Measurements from ENCODE around the gene HSBP1L1. TPM values are rescaled to one million over a fixed set of nuclear protein-coding genes. Genes with fewer than 3 reads are reported as not detected.

The HSBP1L1 gene
- total and polyA plus RNA-seq, 4 experiments from 2014 or later, result 12.7 to 34.8 (median 24.5) TPM

GRCh38 chr18:79980585-79980984 is 16.1 kb downstream of the HSBP1L1 start:
- H3K27me3 Mint-ChIP-seq, result no peaks in the 10 kb centered on the region
- H3K36me3 Mint-ChIP-seq, result peaks cover 35 to 51% of the 10 kb centered on the region in 2 donors
- H3K9me3 Mint-ChIP-seq, result no peaks in the 10 kb centered on the region
- H3K27ac ChIP-seq (ENCODE audit: low read depth, low read length), result no peak overlapping the region
- H3K36me3 ChIP-seq (ENCODE audit: insufficient read depth, low read length), result peaks cover 14% of the 10 kb centered on the region
- CTCF ChIA-PET (ENCODE audit: partially characterized antibody), result no interaction called here
- H3K4me3 Mint-ChIP-seq, result no peak overlapping the region
- no peak for DNase-seq
- POLR2A ChIA-PET (ENCODE audit: partially characterized antibody), result no interaction called here
- H3K4me1 Mint-ChIP-seq, result peaks cover 46 to 74% (median 59%) of the 10 kb centered on the region in 4 donors
- H3K4me3 ChIP-seq (ENCODE audit: low read length in 2 of 2), result no peak overlapping the region
- H3K9me3 ChIP-seq (ENCODE audit: control insufficient read depth in 1 of 2, low read length in 2 of 2), result no peaks in the 10 kb centered on the region
- peak overlapping the region in 3 of 7 donors; percentile 36 to 51 (median 46) for H3K27ac Mint-ChIP-seq
- no peaks in the 10 kb centered on the region for H3K27me3 ChIP-seq (ENCODE audit: insufficient read depth, low read length)
- peaks cover 47% of the 10 kb centered on the region for H3K4me1 ChIP-seq (ENCODE audit: insufficient read depth, low read length)
- intact Hi-C loops (cut with micrococcal nuclease), result no loop called here

DNA sequence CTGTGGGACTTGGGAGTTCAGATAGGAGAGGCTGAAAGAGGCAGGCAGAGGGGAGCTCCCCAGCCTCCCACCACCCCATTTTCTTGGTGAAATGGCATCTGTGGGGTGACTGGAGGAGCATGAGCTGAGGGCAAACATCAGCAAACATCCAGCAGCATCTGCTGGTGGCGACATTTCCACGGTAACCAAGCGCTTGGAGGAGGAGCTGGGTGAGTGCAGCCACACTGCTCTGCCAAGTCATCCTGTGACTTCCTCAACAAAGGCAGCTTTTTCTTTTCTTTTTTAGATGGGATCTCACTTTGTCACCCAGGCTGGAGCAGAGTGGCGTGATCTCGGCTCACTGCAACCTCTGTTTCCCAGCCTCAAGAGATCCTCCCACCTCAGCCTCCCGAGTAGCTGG is 18.3 kb downstream of the HSBP1L1 start:
- H3K4me3 Mint-ChIP-seq, result peak overlapping the region in 2 of 8 donors; percentile 45 to 68
- peaks cover 67% of the 10 kb centered on the region for H3K4me1 ChIP-seq (ENCODE audit: insufficient read depth, low read length)
- intact Hi-C loops (cut with micrococcal nuclease), result no loop called here
- H3K27me3 Mint-ChIP-seq, result no peaks in the 10 kb centered on the region
- no peaks in the 10 kb centered on the region for H3K27me3 ChIP-seq (ENCODE audit: insufficient read depth, low read length)
- H3K27ac ChIP-seq (ENCODE audit: low read depth, low read length), result no peak overlapping the region
- ChIA-PET POLR2A (ENCODE audit: partially characterized antibody) (interaction anchor here (1.7 kb wide), 1 partner anchor 21 kb away, joined by 3 read pairs; no protein-coding TSS in a partner anchor), CTCF (ENCODE audit: partially characterized antibody) (interaction anchor here (1.0 to 2.6 kb wide), 2 partner anchors 15 to 19 kb away, joined by 3 to 8 read pairs; no protein-coding TSS in a partner anchor)
- no peaks in the 10 kb centered on the region for H3K9me3 ChIP-seq (ENCODE audit: control insufficient read depth in 1 of 2, low read length in 2 of 2)
- peaks cover 7% of the 10 kb centered on the region for H3K36me3 ChIP-seq (ENCODE audit: insufficient read depth, low read length)
- H3K27ac Mint-ChIP-seq, result peak overlapping the region in 5 of 7 donors; percentile 42 to 94 (median 70)
- H3K4me3 ChIP-seq (ENCODE audit: low read length in 2 of 2), result no peak overlapping the region
- DNase-seq, result no peak
- peaks cover 32 to 50% of the 10 kb centered on the region in 2 donors for H3K36me3 Mint-ChIP-seq
- no peaks in the 10 kb centered on the region for H3K9me3 Mint-ChIP-seq
- peaks cover 56 to 88% (median 71%) of the 10 kb centered on the region in 4 donors for H3K4me1 Mint-ChIP-seq

- POLR2A ChIA-PET (ENCODE audit: partially characterized antibody), result interaction anchor here (1.7 kb wide), 1 partner anchor 21 kb away, joined by 3 read pairs; no protein-coding TSS in a partner anchor
- CTCF ChIA-PET (ENCODE audit: partially characterized antibody), result interaction anchor here (1.0 to 2.6 kb wide), 2 partner anchors 15 to 20 kb away, joined by 3 to 8 read pairs; no protein-coding TSS in a partner anchor
- DNase-seq, result no peak
- Mint-ChIP-seq H3K4me3 (peak overlapping the region in 1 of 8 donors; percentile 31), H3K27me3 (no peaks in the 10 kb centered on the region), H3K4me1 (peaks cover 51 to 86% (median 67%) of the 10 kb centered on the region in 4 donors), H3K36me3 (peaks cover 27 to 45% of the 10 kb centered on the region in 2 donors), H3K27ac (peak overlapping the region in 2 of 7 donors; percentile 12 to 66), H3K9me3 (no peaks in the 10 kb centered on the region)
- no peaks in the 10 kb centered on the region for H3K9me3 ChIP-seq (ENCODE audit: control insufficient read depth in 1 of 2, low read length in 2 of 2)
- peaks cover 7% of the 10 kb centered on the region for H3K36me3 ChIP-seq (ENCODE audit: insufficient read depth, low read length)
- H3K27me3 ChIP-seq (ENCODE audit: insufficient read depth, low read length), result no peaks in the 10 kb centered on the region
- no peak overlapping the region for H3K27ac ChIP-seq (ENCODE audit: low read depth, low read length)
- intact Hi-C loops (cut with micrococcal nuclease), result no loop called here
- H3K4me1 ChIP-seq (ENCODE audit: insufficient read depth, low read length), result peaks cover 68% of the 10 kb centered on the region
- no peak overlapping the region for H3K4me3 ChIP-seq (ENCODE audit: low read length in 2 of 2)
These were observed 18.8 kb downstream of the HSBP1L1 start for GRCh38 chr18:79983253-79983652.

DNA sequence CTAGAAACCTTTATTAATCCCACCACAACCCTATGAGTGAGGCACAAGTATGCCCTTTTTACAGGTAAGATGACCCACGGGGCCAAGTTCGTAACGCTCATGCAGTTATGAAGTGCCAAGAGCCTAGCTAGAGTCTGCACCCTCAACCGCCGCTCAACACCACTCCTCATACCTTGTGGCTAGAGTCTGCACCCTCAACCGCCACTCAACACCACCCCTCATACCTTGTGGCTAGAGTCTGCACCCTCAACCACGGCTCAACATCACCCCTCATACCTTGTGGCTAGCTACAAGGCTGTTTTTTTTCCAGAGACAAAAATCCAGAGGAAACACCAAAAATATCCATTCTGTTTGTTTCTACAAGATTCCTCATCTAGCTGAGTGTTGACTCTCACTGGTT is 19.4 kb downstream of the HSBP1L1 start:
- H3K36me3 ChIP-seq (ENCODE audit: insufficient read depth, low read length), result peaks cover 7% of the 10 kb centered on the region
- ChIA-PET POLR2A (ENCODE audit: partially characterized antibody) (interaction anchor here (1.7 kb wide), 1 partner anchor 22 kb away, joined by 3 read pairs; no protein-coding TSS in a partner anchor), CTCF (ENCODE audit: partially characterized antibody) (interaction anchor here (2.6 kb wide), 1 partner anchor 20 kb away, joined by 8 read pairs; no protein-coding TSS in a partner anchor)
- Mint-ChIP-seq H3K36me3 (peaks cover 27 to 45% of the 10 kb centered on the region in 2 donors), H3K4me1 (peaks cover 51 to 86% (median 69%) of the 10 kb centered on the region in 4 donors), H3K4me3 (peak overlapping the region in 4 of 8 donors; percentile 8 to 64 (median 49)), H3K27me3 (no peaks in the 10 kb centered on the region), H3K9me3 (no peaks in the 10 kb centered on the region), H3K27ac (peak overlapping the region in 6 of 7 donors; percentile 14 to 92 (median 69))
- H3K4me3 ChIP-seq (ENCODE audit: low read length in 2 of 2), result no peak overlapping the region
- no peaks in the 10 kb centered on the region for H3K9me3 ChIP-seq (ENCODE audit: control insufficient read depth in 1 of 2, low read length in 2 of 2)
- no peak overlapping the region for H3K27ac ChIP-seq (ENCODE audit: low read depth, low read length)
- peaks cover 69% of the 10 kb centered on the region for H3K4me1 ChIP-seq (ENCODE audit: insufficient read depth, low read length)
- intact Hi-C loops (cut with micrococcal nuclease), result no loop called here
- no peaks in the 10 kb centered on the region for H3K27me3 ChIP-seq (ENCODE audit: insufficient read depth, low read length)
- no peak for DNase-seq

GRCh38 chr18:79985172-79985571 is 20.7 kb downstream of the HSBP1L1 start:
- peaks cover 70% of the 10 kb centered on the region for H3K4me1 ChIP-seq (ENCODE audit: insufficient read depth, low read length)
- H3K27ac Mint-ChIP-seq, result peak overlapping the region in 2 of 7 donors; percentile 76 to 83
- intact Hi-C loops (cut with micrococcal nuclease), result loop anchor here (5.0 kb wide), 2 partner anchors 162 to 608 kb away; no protein-coding TSS in a partner anchor

DNA sequence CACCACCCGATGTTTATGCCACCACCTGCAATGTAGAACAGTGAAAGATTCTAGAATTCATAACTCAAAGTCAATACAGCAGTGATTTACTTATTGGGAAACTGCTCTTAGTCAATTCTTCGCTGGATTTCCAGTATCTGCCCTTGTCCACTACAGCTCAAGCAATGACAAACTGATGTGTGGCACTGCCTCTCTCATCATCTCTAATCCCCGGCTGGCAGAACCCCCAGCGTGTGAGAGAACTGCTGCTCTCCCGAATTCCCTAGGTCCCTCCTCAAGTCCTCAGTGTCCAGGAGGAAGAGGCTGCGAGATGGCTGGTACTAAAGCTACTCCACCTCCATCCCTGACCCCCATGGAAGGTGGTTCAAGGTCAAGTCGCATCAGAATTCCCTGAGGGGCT is 22.3 kb downstream of the HSBP1L1 start:
- intact Hi-C loops (cut with micrococcal nuclease), result loop anchor here (5.0 kb wide), 2 partner anchors 161 to 609 kb away; no protein-coding TSS in a partner anchor
- Histone ChIP-seq H3K4me3 (ENCODE audit: low read length in 2 of 2) (no peak overlapping the region), H3K9me3 (ENCODE audit: control insufficient read depth in 1 of 2, low read length in 2 of 2) (no peaks in the 10 kb centered on the region), H3K4me1 (ENCODE audit: insufficient read depth, low read length) (peaks cover 56% of the 10 kb centered on the region), H3K27ac (ENCODE audit: low read depth, low read length) (peak overlapping the region; percentile 95), H3K27me3 (ENCODE audit: insufficient read depth, low read length) (no peaks in the 10 kb centered on the region), H3K36me3 (ENCODE audit: insufficient read depth, low read length) (peaks cover 7% of the 10 kb centered on the region)
- peak overlapping the region; percentile 66 to 94 (median 88) for H3K27ac Mint-ChIP-seq
- peak overlapping the region; percentile 78 to 95 (median 92) for H3K4me3 Mint-ChIP-seq
- POLR2A ChIA-PET (ENCODE audit: partially characterized antibody), result interaction anchor here (1.2 to 3.0 kb wide), 5 partner anchors 10 to 305 kb away, joined by 3 to 17 read pairs (median 5); partner anchors contain the start of genes HSBP1L1 and SLC66A2
- no peak for DNase-seq
- H3K9me3 Mint-ChIP-seq, result no peaks in the 10 kb centered on the region
- no peaks in the 10 kb centered on the region for H3K27me3 Mint-ChIP-seq
- CTCF ChIA-PET (ENCODE audit: partially characterized antibody), result interaction anchor here (0.5 to 2.9 kb wide), 4 partner anchors 24 to 47 kb away, joined by 3 to 10 read pairs (median 4); partner anchors contain the start of gene RBFA
- H3K4me1 Mint-ChIP-seq, result peaks cover 39 to 68% (median 53%) of the 10 kb centered on the region in 4 donors
- H3K36me3 Mint-ChIP-seq, result peaks cover 20 to 38% of the 10 kb centered on the region in 2 donors

More at GRCh38 chr18:79985172-79985571, 20.7 kb downstream of the HSBP1L1 start:
- Histone ChIP-seq H3K9me3 (ENCODE audit: control insufficient read depth in 1 of 2, low read length in 2 of 2) (no peaks in the 10 kb centered on the region), H3K36me3 (ENCODE audit: insufficient read depth, low read length) (peaks cover 7% of the 10 kb centered on the region), H3K27me3 (ENCODE audit: insufficient read depth, low read length) (no peaks in the 10 kb centered on the region), H3K27ac (ENCODE audit: low read depth, low read length) (no peak overlapping the region), H3K4me3 (ENCODE audit: low read length in 2 of 2) (no peak overlapping the region)
- no peaks in the 10 kb centered on the region for H3K27me3 Mint-ChIP-seq
- H3K36me3 Mint-ChIP-seq, result peaks cover 20 to 40% of the 10 kb centered on the region in 2 donors
- peak overlapping the region in 3 of 8 donors; percentile 17 to 75 (median 55) for H3K4me3 Mint-ChIP-seq
- H3K4me1 Mint-ChIP-seq, result peaks cover 47 to 80% (median 63%) of the 10 kb centered on the region in 4 donors
- ChIA-PET POLR2A (ENCODE audit: partially characterized antibody) (interaction anchor here (0.6 to 2.2 kb wide), 4 partner anchors 20 to 129 kb away, joined by 3 to 5 read pairs (median 4); partner anchors contain the start of gene HSBP1L1), CTCF (ENCODE audit: partially characterized antibody) (interaction anchor here (0.9 to 2.6 kb wide), 4 partner anchors 9 to 24 kb away, joined by 3 to 8 read pairs (median 4); partner anchors contain the start of gene HSBP1L1)
- H3K9me3 Mint-ChIP-seq, result no peaks in the 10 kb centered on the region
- DNase-seq, result no peak

DNA sequence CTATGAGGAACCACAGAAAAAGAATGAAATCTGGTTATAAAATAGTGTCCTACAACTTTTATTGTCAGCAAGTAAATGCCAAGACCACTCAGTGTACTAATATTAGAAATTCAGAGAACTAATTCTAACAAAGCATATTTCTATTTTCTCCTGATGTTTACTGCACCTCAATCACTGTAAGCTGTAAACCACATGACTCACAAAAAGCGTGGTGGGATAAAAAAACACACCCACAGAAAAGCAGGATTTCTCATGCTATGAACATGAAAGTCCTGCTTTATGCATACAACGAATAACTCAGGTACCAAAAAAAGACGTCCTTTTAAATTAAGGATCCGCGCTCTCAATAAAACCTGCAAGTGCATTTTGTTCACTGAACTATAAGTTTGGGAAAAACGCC is 23.1 kb downstream of the HSBP1L1 start:
- Histone ChIP-seq H3K36me3 (ENCODE audit: insufficient read depth, low read length) (peaks cover 7% of the 10 kb centered on the region), H3K4me1 (ENCODE audit: insufficient read depth, low read length) (peaks cover 48% of the 10 kb centered on the region), H3K4me3 (ENCODE audit: low read length in 2 of 2) (peak overlapping the region; percentile 19 to 89), H3K9me3 (ENCODE audit: control insufficient read depth in 1 of 2, low read length in 2 of 2) (no peaks in the 10 kb centered on the region), H3K27me3 (ENCODE audit: insufficient read depth, low read length) (no peaks in the 10 kb centered on the region), H3K27ac (ENCODE audit: low read depth, low read length) (peak overlapping the region; percentile 95)
- Mint-ChIP-seq H3K36me3 (peaks cover 14 to 34% of the 10 kb centered on the region in 2 donors), H3K9me3 (no peaks in the 10 kb centered on the region), H3K4me3 (peak overlapping the region; percentile 81 to 95 (median 92)), H3K4me1 (peaks cover 33 to 59% (median 46%) of the 10 kb centered on the region in 4 donors), H3K27me3 (no peaks in the 10 kb centered on the region), H3K27ac (peak overlapping the region; percentile 78 to 94 (median 87))
- no peak for DNase-seq
- POLR2A ChIA-PET (ENCODE audit: partially characterized antibody), result interaction anchor here (1.2 to 3.0 kb wide), 6 partner anchors 11 to 305 kb away, joined by 3 to 33 read pairs (median 6); partner anchors contain the start of genes ADNP2, RBFA and SLC66A2
- intact Hi-C loops (cut with micrococcal nuclease), result loop anchor here (5.0 kb wide), 2 partner anchors 160 to 610 kb away; no protein-coding TSS in a partner anchor
- CTCF ChIA-PET (ENCODE audit: partially characterized antibody), result interaction anchor here (0.8 to 2.9 kb wide), 3 partner anchors 25 to 81 kb away, joined by 3 to 10 read pairs (median 3); partner anchors contain the start of gene RBFA
